Measurements from ENCODE around the gene DYRK1B. TPM values are rescaled to one million over a fixed set of nuclear protein-coding genes. Genes with fewer than 3 reads are reported as not detected.

The DYRK1B gene
- total RNA-seq, 1 donor from 2014 or later, result 31.2 TPM

DNA sequence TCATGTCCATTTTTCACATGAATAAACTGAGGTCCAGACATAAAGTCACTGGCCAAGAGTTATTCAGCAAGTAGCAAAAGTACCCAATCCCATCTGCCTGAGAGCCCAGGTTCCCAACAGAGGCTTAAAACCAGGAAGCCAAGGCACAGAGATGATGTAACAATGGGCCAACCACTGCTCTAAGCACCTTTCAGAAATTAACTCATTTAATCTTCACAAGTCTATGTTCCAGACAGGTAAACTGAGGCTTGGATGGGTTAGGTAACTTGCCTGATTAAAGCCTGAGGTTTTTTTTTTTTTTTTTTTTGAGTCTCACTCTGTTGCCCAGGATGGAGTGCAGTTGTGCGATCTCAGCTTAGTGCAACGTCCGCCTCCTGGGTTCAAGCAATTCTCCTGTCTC, 4.0 kb upstream of the DYRK1B start:
- intact Hi-C loops (cut with DNase I), result loop anchor here (10.0 kb wide), 1 partner anchor 293 kb away; the partner anchor contains the start of gene EID2

DNA sequence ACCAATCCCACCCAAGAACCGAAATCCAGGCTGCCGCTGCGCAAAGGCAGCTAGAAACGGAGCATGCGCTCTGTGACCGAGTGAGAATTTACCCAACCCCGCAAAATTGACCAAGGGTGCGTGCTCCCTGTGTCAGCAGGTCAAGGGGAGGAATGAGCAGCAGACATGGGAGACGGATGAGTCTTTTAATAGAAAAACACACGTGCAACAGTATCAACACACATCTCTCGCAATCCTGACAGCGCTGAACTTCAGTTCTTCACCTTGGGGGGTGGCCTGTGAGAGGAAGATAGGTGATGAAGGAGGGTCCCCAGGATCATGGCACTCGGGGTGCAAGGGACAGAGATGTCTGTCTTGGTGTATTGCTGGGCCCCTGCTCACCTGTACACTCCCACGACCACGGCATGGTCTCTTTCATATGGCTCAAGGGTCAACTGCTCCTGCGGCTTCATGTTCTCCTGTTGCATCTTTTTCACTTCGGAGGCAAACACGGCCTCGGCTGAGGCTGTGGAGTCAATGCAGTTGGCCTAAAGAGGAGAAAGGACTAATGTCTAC, 402 bp upstream of the DYRK1B start:
- DNase-seq (ENCODE audit: low spot score), result peak; percentile 73
- intact Hi-C loops (cut with DNase I), result loop anchor here (10.0 kb wide), 1 partner anchor 290 kb away; the partner anchor contains the start of gene EID2

More for the DNA sequence above, 4.0 kb upstream of the DYRK1B start:
- DNase-seq (ENCODE audit: low spot score), result peak; percentile 14

DNA sequence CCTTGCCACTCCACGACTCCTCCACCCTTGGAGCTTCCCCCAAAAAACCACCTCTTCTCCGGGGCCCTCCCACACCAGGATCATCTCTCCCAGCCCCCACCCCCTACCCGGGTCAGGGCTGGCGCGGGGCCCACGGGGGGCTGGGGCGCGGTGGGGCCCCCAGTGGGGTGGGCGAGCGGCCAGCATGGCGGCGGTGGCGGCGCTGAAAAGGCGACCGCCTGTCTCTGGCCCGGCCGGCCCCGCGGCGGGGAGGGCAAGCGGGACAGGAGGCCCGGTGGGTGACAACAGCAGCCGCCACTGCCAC, 850 bp downstream of the DYRK1B start:
- intact Hi-C loops (cut with DNase I), result loop anchor here (10.0 kb wide), 1 partner anchor 288 kb away; the partner anchor contains the start of gene EID2
- DNase-seq (ENCODE audit: low spot score), result no peak

DNA sequence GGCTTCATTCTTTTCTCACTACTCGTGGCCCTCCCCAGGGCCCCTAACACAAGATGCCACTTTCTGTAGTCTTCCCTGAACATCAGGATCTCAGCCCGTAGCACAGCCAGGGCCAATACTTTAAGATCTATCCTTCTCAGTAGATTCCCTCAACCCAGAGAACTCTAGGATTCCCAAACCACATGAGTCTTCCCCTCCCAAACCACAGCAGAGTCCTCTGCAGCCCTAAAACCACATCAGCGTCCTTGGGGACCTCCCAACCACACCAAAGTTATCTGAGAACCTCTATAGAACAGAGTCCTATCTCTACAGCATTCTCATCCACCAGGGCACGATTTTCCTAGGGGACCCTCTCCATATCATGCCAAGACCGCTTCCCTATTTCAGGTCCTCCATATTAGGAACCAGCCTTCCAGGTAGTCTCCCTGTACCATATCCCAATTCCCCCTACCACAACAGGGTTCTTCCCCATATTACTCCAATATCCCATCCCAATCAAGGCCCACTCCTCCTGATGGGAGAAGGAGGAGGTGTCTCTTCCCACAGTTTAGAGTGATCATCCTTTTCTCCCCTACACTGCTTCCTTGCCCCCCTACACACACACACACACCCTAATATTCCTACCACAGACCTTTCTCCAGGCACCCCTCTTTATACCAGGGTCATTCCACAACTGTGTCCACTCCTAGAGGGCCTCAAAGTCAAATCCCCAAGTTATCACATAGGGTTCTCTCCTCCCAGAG, 1.4 kb downstream of the DYRK1B start:
- intact Hi-C loops (cut with DNase I), result loop anchor here (10.0 kb wide), 1 partner anchor 288 kb away; the partner anchor contains the start of gene EID2

DNA sequence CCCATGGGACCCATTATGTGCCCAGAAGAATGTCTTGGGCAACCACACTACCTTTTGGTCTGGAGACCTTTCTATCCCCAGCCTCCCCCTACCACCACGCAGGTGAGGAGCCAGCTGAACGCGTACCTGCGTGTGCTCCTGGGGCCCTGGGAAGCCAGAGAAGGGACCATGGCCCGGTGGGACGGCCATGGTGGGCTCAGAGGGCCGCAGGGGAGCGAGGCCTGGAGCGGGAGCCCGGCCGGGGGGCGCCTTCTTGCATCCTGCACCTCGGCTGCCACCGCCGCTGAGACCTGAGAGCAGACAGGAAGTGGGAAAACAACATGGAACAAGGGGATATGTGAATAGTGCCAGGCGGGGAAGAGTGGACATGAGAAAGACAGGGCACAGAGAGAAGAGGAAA, 2.3 kb downstream of the DYRK1B start:
- intact Hi-C loops (cut with DNase I), result loop anchor here (10.0 kb wide), 1 partner anchor 287 kb away; the partner anchor contains the start of gene EID2
- peak; percentile 31 for DNase-seq (ENCODE audit: low spot score)

More for the DNA sequence above, 1.4 kb downstream of the DYRK1B start:
- DNase-seq (ENCODE audit: low spot score), result peak; percentile 14

DNA sequence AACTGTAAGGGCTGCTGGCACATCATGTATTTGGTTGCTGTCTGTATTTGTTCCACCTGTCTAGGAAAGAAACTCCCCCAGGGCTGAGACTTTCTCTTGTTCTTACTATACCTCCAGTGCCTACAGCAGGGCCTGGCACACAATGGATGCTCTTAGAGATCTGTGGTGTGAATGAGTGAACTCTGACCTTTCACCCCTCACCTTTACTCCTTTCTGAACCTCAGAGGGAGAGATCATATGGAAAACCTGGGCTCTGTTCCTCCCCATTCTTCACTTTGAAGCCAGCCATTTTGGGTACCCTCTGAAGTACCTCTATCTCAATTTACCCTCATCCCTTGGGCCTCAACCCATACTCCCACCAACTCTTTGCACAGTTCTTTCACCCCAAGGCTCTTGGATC, 3.1 kb downstream of the DYRK1B start:
- intact Hi-C loops (cut with DNase I), result loop anchor here (10.0 kb wide), 1 partner anchor 286 kb away; the partner anchor contains the start of gene EID2
- DNase-seq (ENCODE audit: low spot score), result no peak

DNA sequence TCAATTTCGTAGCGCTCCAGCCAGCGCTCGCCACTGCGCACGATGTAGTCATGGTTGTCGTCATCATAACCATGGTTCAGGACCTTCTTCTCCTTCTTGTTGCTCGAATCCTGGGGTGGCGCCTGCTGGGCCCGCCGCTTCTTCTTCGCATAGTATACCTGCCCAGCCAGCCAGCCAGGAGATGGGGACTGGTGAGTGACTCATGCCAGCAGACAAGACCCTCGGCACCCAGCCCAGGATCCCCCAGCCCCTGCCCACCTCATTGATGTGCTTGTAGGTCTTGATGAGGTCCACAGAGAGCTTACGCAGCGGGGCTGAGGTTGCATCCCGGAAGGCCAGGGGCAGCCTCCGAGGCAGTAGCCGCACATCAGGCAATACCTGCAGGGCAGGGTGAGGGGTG, 3.6 kb downstream of the DYRK1B start:
- DNase-seq (ENCODE audit: low spot score), result peak; percentile 62
- intact Hi-C loops (cut with DNase I), result loop anchor here (10.0 kb wide), 1 partner anchor 286 kb away; the partner anchor contains the start of gene EID2

DNA sequence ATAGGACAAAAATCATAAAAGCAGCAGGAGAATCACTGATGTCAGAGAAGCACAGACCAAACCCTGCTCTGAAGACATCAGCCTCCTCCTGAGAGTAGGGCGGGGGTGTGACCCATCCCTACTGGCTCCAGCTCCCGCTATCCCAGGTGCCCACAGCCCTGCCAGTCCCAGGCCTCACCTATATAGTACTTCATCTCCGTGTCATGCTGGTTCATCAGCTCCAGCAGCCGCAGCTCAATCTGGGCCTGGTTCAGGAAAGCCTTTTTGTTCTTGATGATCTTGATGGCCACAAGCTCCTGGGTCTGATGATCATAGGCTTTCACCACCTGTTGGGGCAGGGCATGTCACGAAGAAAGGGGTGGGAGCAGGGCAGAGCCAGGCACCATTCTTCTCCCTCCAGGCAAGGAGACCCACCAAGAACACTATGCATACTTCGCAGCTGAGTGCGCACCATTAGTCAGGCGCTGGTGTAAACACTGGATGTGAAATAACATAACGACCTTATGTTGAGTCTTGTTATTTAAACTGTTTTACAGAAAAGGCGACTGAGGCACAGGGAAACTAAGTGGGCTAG, 4.2 kb downstream of the DYRK1B start:
- intact Hi-C loops (cut with DNase I), result loop anchor here (10.0 kb wide), 1 partner anchor 285 kb away; the partner anchor contains the start of gene EID2
- DNase-seq (ENCODE audit: low spot score), result peak; percentile 27

DNA sequence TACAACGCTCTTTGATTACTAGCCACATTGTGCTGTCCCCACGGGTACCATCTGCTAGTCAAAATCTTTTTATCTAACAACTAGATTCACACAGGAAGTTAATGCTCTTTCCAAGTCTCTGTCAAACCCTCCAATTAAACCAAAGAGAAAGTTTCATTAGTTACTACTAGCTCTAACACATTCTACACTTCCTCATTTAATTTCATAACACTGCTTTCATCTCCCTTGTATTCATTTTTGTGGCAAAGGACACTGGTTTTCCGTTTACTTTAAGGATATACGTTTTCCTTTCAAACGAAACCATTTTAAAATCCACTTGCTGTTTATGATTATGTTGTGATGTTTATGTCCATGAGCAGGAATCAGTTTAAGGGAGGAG, 5.3 kb downstream of the DYRK1B start:
- no peak for DNase-seq (ENCODE audit: low spot score)
- intact Hi-C loops (cut with DNase I), result no loop called here

DNA sequence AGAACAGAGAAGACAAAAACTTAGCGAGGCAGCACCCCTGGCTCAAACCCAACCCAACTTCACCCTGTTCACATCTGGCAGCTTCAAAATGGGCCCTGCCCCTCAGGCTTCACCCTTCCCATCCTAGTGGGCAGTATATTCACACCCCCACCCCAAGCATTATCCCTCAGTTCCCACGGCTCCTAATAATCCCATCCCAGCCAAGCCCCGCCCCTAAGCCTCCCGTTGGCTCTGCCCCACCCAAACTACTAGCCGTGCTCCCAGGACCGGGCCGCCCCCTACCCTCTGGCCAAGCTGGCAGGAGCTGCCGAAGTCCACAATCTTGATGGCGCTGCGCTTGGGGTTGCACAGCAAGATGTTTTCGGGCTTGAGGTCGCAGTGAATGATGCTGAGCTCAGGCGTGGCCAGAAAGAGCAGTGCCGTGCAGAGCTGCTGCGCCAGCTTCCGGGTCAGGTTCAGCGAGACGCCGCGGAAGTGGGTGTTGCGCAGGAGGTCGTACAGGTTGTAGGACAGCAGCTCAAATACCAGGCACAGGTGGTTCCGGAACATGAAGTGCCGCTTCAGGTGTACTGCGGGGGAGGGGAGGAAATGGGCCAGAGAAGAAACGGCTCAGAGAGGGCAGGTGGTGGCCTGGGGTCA, 5.8 kb downstream of the DYRK1B start:
- DNase-seq (ENCODE audit: low spot score), result peak; percentile 69
- intact Hi-C loops (cut with DNase I), result no loop called here

DNA sequence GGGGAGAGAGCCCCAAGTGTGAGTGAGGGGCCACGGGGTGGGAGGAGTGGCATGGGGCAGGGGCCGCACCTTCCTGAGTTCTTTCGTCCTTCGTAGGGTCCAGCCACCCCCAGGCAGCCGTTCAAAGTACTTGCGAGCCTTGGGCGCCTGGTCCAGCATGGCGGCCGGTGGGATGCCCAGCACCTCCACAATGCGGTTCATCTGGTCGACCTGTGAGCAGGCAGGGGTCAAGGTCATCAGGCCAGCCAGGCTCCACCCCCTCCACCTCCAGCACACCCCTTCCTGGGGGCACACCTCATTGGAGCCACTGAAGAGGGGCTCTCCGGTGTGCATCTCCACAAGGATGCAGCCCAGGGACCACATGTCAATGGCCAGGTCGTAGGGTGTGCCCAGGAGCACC, 6.7 kb downstream of the DYRK1B start:
- intact Hi-C loops (cut with DNase I), result no loop called here
- peak; percentile 71 for DNase-seq (ENCODE audit: low spot score)

DNA sequence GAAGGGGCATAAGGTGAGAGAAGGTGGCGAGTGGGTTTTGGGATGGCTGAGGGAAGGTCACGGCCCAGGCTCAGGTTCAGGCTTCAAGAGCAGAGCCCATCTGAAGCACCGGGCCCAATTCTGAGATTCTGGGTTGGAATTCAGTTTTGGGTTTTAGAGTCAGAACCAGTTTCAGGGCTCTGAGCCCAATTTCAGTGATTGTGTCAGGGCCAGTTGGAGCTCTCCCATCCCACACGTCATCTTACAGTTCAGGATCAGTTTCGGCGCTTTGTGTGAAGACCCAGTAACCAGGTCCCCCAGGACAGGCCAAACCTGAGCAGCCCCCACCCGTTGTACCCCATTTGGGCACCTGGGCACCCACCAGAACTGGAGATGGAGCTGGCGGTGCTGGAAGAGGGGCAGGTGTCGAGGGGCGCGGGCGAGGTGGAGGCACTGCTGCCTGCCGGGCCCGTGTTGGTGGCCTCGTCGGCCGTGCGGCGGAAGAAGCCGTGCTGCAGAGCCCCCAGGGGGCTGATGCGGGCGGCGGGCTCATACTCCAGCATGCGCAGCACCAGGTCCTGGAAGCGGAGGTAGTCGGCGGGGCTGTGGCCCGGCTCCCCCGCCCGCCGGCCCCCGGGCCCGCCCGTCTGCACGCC, 7.5 kb downstream of the DYRK1B start:
- DNase-seq (ENCODE audit: low spot score), result peak; percentile 63
- intact Hi-C loops (cut with DNase I), result no loop called here

DNA sequence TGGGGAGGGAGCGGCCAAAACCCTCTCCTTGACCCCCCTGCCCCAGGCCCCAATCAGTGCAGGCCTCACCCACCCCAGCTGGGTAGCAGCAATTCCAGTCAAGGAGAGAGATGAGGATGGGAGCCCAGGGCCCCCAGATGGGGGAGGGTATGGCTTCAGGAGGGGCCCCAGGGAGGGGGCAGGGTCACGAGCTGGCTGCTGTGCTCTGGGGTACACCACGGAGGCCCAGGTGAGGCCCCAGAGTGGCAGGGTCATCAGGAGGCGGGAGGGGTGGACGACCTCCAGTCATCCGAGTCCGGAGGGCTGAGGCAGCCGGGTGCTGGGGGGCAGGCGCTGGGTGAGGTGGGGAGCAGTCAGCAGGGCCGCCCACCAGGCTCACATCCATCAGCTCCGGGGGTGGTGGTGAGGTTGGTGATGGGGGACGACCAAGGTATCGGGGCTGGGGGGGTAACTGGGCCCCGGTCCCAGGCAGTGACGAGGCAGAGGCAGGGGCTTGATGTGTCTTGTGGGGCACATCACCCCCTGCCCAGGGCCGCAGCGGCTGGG, 8.4 kb downstream of the DYRK1B start:
- peak; percentile 71 for DNase-seq (ENCODE audit: low spot score)
- intact Hi-C loops (cut with DNase I), result no loop called here

DNA sequence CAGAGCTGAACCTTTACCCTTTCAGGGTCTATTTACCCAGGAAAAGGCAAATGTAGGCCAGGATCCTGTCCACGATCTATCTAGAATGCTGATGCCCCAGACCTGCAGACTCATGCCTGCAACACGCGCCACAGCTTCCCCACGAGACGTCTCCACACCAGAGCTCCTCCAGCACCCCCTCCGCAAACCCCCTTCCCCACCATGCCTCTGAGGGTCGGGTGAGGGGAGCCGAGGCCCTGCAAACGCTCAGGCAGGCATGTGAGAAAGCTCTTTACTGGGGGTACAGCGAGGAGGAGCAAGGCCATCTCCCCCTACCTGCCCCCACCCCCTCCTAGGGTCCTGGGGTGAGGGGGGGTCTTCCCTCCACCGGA, 8.9 kb downstream of the DYRK1B start:
- intact Hi-C loops (cut with DNase I), result no loop called here
- peak; percentile 54 for DNase-seq (ENCODE audit: low spot score)

DNA sequence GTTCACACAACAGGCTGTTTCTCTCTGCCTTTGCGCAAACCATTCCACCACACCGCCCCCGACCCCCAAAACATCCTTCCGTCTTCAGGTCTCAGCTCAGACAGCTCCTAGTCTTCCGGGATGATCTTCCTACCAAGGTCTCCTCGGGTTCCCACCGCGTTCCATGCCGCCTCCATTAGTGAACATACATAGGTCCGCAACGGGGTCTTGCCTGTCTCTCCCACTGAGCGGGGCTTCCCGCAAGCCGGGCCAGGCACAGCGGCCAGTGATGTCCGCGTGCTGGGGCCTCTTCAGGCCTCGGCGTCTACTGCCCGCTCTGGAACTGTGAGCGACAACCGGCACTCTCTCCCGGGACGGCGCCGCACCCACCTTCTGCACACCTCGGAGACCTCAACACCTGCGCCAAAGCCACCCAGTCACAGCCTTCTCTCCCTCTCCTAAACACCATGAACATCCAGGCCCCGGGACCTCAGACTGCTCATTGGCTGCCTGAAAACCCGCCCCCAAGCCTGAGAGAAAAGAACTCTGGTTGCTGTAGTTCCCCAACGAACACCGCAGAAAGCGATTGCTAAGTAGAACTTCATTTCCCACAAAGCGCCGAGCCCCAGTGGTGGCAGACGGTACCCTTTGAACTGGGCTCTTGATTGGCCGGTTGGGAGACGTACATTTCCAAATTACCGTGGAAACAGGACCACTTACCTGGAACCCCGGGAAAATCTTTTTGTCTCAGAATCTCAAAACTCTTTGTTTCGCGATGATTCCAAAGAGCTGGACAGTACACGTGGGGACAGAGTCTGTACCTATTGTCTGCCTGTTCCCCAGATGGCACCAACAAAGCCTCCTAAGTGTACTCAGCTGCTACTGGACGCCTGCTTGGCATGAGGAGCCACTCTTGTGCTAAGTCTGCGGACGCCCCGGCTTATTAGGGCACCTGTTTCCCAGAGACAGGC, 9.5 kb downstream of the DYRK1B start:
- DNase-seq (ENCODE audit: low spot score), result peak; percentile 94
- intact Hi-C loops (cut with DNase I), result no loop called here

DNA sequence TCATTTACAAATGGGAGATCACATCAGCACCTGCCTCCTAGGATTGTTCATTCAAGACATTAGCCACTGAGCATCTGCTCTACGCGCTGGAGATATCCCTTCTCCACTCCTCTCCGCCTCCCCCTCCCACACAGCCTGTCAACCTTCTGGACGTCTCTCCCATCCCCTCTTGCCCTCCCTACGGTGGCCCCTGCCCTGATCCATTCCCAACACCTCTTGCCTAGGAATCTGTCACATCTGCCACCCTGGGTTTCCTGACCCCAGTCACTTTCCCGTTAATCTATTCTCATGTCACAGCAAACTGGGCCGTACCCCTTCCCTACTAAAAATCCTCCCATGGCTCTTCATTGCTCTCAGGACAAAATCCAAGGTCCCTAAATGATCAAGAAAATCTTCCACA, 10.3 kb downstream of the DYRK1B start:
- intact Hi-C loops (cut with DNase I), result no loop called here
- DNase-seq (ENCODE audit: low spot score), result peak; percentile 51

DNA sequence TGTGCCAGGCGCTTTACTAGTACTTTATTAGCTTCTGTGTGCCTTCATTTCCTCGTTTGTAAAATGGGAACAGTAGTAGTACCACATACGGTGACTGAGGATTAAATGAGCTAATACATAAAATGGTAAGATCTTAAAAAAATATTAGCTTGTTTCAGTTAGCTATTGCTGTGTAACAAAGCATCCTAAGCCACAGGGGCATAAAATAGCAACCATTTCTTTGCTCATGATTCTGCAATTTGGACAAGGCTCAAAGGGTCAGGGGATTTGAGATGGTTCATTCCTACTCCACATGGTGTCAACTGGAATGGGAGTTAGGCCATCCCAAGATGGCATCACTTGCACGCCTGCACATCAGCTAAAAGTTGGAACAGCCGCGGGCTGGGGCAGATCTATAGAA, 13.3 kb downstream of the DYRK1B start:
- DNase-seq (ENCODE audit: low spot score), result no peak
- intact Hi-C loops (cut with DNase I), result no loop called here

DNA sequence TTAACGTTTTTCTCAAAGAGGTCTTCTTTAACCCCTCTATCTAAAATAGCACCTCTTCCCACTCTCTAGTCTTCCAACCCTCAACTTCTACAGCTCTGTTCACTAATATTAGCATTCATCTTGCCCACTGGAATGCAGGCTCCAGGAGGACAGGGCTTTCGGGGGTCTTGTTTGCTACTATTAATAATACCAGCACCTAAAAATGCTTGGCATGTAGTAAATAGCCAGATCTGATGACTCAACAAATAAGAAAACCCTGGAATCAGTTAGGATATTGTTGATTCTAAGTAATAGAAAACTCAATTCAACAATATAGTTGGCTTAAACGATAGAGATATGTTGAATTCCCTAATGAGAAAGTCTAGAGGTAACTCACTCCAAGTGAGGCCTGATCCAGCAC, 14.2 kb downstream of the DYRK1B start:
- intact Hi-C loops (cut with DNase I), result no loop called here

More for the DNA sequence above, 14.2 kb downstream of the DYRK1B start:
- no peak for DNase-seq (ENCODE audit: low spot score)
